Medulla oblongata (tissue), 1 donor: ENCODE data around the gene SCN5A.
A peak's percentile ranks its signal among the peaks of the same experiment; 100 is the strongest.

ENCODE experiments used
- DNase-seq: peaks from one replicate; pipeline ENCODE4 v3.0.0-alpha.2; 2015; ENCODE audit errors: extremely low spot score

Gene SCN5A

GRCh38 chr3:38541806-38542205 lies 107.7 kb downstream of the SCN5A start:
- no peak for DNase-seq

GRCh38 chr3:38538773-38539353 lies 110.6 kb downstream of the SCN5A start:
- DNase-seq = no peak

GRCh38 chr3:38536671-38537070 lies 112.8 kb downstream of the SCN5A start:
- no peak for DNase-seq

DNA sequence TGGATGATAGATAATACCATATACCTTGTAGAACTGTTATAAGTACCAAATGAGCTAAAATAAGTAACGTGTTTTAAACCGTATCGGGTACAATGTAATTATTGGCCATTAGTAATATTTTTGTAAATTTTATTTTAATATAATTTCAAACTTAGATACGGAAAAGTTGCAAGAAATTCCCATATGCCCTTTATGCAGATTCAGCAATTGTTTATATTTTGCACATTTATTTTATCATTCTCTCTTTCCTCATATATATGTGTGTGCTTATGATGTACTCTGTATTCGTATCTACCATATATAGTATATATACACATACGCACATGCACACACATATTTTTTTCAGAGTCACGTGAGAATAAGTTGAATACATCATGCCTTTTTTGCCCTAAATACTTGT lies 114.9 kb downstream of the SCN5A start:
- DNase-seq = no peak

GRCh38 chr3:38534180-38534579 lies 115.3 kb downstream of the SCN5A start:
- no peak for DNase-seq

DNA sequence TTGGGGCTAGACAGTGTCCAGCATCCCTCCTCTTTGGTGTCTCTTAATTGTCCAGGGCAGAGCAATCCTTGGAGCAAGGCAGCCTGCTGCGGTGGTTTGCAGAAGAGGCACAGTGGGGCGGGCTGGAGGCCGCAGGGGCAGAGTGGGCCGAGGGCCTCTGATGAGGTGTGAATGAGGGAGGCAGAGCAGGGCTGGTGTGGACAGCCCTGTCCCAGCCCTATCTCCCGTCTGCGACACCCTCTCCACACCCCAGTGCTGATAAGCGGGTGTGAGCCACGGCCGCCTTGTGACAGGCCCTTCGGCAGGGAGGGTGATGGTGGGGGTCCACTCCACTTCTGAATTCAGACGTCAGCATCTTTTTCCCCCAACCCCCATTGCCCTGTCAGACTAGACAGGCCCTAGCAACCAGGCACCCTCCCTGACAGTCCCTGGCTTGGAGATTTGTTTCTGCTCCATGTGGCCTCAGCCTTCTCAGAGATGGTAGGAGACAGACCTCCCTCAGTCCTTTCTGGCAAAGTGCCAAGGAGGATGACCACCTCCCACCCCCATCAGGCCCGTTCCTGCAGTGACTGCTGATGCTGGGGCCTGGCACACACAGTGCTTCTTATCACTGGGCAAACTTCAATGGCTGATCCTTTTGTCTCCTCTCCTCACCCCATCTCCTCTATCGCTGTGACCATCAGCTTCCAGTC lies 116.1 kb downstream of the SCN5A start:
- DNase-seq = no peak

- DNase-seq = no peak
Observed at GRCh38 chr3:38532529-38532928, 117.0 kb downstream of the SCN5A start.

DNA sequence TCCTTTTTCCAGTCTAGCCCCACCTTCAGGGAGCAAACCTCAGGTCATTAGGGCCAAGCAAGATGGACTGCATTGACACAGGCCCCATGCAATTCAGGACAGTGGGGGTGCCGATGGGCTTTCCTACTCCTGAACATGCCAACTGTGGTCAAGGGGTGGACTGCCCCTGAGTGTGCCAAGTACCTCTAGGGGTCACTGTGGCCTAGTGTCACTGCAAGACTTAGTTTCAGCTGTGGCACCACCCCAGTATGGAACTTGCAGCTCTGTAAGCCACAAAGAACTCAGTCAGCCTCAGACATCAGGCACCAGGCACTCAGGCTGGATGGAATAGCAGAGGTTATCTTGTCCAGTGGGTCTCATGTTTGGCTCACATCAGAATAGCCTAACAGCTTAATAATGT lies 121.0 kb downstream of the SCN5A start:
- DNase-seq = no peak

- DNase-seq = no peak
Observed at GRCh38 chr3:38526792-38527191, 122.7 kb downstream of the SCN5A start.

DNA sequence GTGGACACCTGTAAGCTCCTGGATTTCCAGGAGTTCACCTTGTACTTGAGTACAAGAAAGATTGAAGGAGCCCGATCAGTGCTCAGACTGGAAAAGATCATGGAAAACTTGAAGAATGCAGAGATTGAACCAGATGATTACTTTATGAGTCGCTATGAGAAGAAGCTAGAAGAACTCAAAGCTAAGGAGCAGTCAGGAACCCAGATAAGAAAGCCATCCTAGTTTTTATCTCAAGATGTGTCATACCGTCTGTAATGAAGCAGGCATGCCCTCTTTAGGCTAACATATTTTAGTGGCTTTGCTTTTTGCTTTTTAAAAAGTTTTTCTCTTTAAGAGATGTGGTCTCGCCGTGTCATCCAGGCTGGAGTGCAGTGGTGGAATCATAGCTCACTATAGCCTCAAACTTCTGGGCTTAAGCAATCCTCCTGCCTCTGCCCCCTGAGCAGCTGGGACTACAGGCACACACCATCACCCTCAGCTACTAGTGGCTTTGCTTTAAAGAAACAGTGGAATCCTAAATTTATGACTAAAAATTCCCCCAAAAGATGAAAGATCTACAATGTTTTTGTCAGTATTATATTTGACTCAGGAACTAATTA lies 125.2 kb downstream of the SCN5A start:
- no peak for DNase-seq

DNA sequence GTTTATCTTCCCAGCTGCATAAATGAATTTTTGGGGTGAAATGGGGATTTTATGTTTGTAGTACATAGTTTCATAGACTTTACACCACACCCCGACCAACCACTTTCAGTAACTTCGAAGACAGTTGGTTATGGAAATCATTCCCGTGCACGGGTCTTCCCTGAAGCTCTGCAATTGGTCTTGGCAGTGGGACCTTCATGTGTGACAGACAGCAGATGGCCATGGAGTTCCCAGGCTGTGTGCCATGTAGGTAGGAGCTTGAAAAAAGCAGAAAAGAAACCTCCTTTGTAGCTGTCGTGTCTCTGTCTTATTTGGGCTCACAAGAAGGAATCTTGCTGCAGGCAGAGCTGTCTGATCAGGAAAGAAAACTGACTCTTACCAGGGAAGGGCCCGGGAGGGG lies 127.5 kb downstream of the SCN5A start:
- no peak for DNase-seq

DNA sequence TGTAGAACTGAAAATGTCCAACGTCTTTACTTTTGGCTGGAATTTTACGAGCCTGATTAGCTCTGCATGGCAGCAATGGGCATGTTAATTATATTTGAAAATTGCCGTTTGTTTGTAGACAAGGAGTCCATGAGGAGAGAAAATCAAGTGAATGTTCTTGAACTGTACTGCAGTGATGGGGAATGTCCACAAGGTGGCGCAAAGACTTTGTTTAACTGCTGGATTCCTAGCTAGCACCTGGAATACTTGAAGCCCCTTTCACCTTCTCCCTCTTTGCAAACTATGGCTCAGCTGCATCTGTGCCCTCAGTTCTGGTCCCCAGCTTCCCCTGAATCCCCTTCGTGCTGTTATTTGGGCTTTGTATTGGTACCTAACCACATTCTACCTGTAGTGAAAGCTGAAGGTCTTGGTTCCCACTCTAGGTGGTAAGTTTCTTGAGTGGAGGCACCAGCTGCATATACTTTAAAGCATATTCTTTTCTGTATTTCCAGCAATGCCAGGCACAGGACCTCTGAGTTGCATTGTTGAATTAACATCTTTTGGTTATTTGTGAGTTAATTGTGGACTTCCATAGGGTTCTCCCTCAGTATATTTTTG lies 128.0 kb downstream of the SCN5A start:
- DNase-seq = peak; percentile 83

DNA sequence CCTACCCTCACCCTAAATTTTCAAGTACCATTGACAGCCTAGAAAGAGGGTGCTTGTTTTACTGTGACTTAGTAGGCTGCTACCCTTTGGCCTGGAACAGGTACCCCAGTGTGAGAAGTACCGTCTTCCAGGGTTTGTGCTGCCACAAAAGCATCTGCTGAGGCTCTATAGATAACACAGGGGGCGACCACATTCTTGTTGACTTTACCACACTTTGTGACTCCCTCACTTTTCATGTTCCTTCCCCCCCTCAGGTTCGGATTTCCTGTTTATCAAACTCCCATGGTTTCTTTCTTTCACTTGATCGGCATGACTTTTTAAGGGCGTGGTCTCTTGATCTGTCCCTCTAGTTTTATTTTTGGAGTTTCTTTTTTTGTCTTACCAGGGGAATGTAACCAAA lies 129.8 kb downstream of the SCN5A start:
- DNase-seq = no peak

GRCh38 chr3:38519000-38519399 lies 130.5 kb downstream of the SCN5A start:
- no peak for DNase-seq

DNA sequence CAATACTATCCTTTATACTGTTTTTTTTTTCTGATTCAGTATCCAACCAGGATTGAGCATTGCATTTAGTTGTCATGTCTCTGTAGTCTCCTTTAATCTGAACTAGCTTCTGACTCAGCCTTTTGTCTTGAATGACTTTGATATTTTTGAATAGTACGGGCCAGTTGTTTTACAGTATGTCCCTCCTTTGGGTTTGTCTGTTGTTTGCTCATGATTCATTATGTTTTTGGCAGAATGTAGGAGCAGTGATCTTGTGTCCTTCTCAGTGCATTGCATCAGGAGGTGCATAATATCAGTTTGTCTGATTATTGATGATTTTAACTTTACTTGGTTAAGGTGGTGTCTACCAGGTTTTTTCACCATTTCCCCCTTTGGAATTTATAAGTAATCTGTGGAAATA lies 132.8 kb downstream of the SCN5A start:
- no peak for DNase-seq

- no peak for DNase-seq
Observed at GRCh38 chr3:38515367-38515766, 134.1 kb downstream of the SCN5A start.

- no peak for DNase-seq
Observed at GRCh38 chr3:38511546-38511945, 137.9 kb downstream of the SCN5A start.

GRCh38 chr3:38510631-38511030 lies 138.9 kb downstream of the SCN5A start:
- no peak for DNase-seq

DNA sequence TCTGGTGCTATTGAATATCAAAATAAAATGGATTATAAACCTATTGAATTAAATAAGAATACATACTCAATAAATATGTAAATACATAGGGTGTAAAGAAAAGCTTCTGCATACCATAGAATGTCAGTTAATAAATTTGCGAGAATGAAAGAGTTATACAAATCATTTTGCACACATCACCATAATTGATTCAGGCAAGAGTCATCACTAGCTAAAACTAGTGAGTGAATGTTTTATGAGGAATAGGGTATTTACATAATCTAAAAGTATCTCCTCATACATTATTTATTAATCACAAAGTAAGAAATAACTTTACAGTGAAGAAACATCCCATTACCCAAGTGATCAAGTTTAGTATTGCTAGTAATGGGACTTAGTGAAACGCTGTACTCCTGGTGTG lies 139.8 kb downstream of the SCN5A start:
- no peak for DNase-seq

GRCh38 chr3:38507120-38507519 lies 142.4 kb downstream of the SCN5A start:
- no peak for DNase-seq

DNA sequence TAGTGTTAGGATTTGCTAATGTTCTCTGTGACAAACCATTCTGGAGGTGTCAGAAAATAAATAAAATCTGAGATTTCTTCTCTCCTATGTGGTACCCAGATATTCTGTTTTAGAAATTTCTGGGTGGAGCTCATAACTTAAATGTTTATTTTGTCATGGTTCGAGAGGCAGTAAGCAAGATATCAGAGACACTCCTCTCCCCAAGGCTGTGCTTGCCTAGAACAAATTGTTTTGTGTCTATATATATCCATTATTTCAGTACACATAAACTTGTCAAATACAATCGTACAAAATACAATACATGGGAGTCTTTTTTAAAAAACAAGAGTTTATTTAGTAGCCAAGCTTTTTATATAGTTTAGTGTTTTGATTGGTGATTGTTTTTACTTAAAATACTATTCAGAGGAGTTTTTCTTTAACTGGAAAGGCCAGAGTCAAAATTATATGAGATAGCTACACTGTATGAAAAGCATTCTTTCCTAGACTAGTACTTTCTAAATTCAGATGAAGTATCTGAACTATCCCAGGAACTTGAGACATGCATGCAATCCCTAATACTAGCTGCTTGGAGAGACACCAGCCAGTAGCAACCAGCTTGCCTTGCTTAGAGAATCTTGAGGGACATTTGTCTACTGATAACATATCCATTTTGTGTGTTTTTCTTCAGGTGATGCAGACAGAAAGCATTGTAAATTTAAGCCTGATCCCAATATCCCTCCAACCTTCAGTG lies 148.6 kb downstream of the SCN5A start:
- no peak for DNase-seq
